IMR-90 (cell line): ENCODE measurements around the gene RNF166. TPM values are rescaled to one million over a fixed set of nuclear protein-coding genes. Genes with fewer than 3 reads are reported as not detected.

Experiments
- ATAC-seq: fragments of 200-7000 bp; cut with Tn5 transposase; 2 replicates; pipeline ENCODE4 v1.9.1; 2020; ENCODE audit warnings: low read depth, mild to moderate bottlenecking, moderate library complexity
- BruUV-seq: library from RNA; stranded (reverse); fragments of 400-500 nt; replicated peaks from 2 replicates; lab custom pipeline; 2021; lab: Mats Ljungman, UMichigan
- CTCF ChIA-PET: fragments of 300-600 bp; formaldehyde crosslinking; extraction: SDS; loops from one replicate; lab custom pipeline; 2021; ENCODE audit warnings: antibody characterized with exemption; lab: Yijun Ruan, JAX
- POLR2A ChIA-PET: fragments of 300-600 bp; sonication (Branson Sonifier 250); formaldehyde crosslinking; loops from one replicate; lab custom pipeline; 2022; ENCODE audit warnings: antibody characterized with exemption; ENCODE audit not compliant: unreplicated experiment; lab: Charles Lee
- DNase-seq: peaks from one replicate; pipeline ENCODE4 v3.0.0; 2013
- H2AFZ ChIP-seq: replicated peaks from 2 replicates; pipeline ENCODE3; 2013; ENCODE audit warnings: low read length, mild to moderate bottlenecking; ENCODE audit not compliant: poor library complexity
- H2AK5ac ChIP-seq: 2 replicates; pipeline ENCODE4 v1.6.1; 2013; ENCODE audit warnings: low read depth, low read length, inconsistent platforms
- H2AK9ac ChIP-seq: replicated peaks from 2 replicates; pipeline ENCODE3; 2013; ENCODE audit warnings: mild to moderate bottlenecking, low read depth, low read length, moderate library complexity; ENCODE audit not compliant: poor library complexity
- H2BK120ac ChIP-seq: 2 replicates; pipeline ENCODE4 v1.6.1; 2013; ENCODE audit warnings: low read depth, low read length, inconsistent platforms
- H2BK15ac ChIP-seq: 3 replicates; pipeline ENCODE4 v1.6.1; 2013; ENCODE audit warnings: low read depth, low read length, inconsistent platforms
- H2BK20ac ChIP-seq: 2 replicates; pipeline ENCODE4 v1.6.1; 2013; ENCODE audit warnings: low read depth, mild to moderate bottlenecking, inconsistent platforms, low read length, moderate library complexity
- H2BK5ac ChIP-seq: 2 replicates; pipeline ENCODE4 v1.6.1; 2013; ENCODE audit warnings: mild to moderate bottlenecking, low read depth, low read length, inconsistent platforms; ENCODE audit not compliant: poor library complexity, severe bottlenecking
- H3K14ac ChIP-seq: replicated peaks from 2 replicates; pipeline ENCODE4 v1.6.1; 2013; ENCODE audit warnings: low read depth, low read length, inconsistent platforms
- H3K18ac ChIP-seq: 2 replicates; pipeline ENCODE4 v1.6.1; 2013; ENCODE audit warnings: low read depth, low read length, control low read depth
- H3K23ac ChIP-seq: 2 replicates; pipeline ENCODE4 v1.6.1; 2013; ENCODE audit warnings: low read depth, low read length, inconsistent platforms
- H3K27ac ChIP-seq: 2 replicates; pipeline ENCODE4 v1.5.1; 2013; ENCODE audit warnings: mild to moderate bottlenecking, control low read depth, low read length; ENCODE audit not compliant: insufficient read depth
- H3K27me3 ChIP-seq: 2 replicates; pipeline ENCODE4 v1.6.1; 2013; ENCODE audit warnings: low read length; ENCODE audit not compliant: control insufficient read depth, insufficient read depth
- H3K36me3 ChIP-seq: 2 replicates; pipeline ENCODE4 v1.6.1; 2013; ENCODE audit warnings: low read length, mixed read lengths; ENCODE audit not compliant: control insufficient read depth, insufficient read depth
- H3K4ac ChIP-seq: 2 replicates; pipeline ENCODE4 v1.6.1; 2013; ENCODE audit warnings: low read depth, low read length, inconsistent platforms
- H3K4me1 ChIP-seq: 2 replicates; pipeline ENCODE4 v1.6.1; 2013; ENCODE audit warnings: low read length, mixed read lengths; ENCODE audit not compliant: control insufficient read depth, insufficient read depth
- H3K4me2 ChIP-seq: 2 replicates; pipeline ENCODE4 v1.6.1; 2013; ENCODE audit warnings: low read depth, mild to moderate bottlenecking, control low read depth, low read length, moderate library complexity
- H3K4me3 ChIP-seq: 2 replicates; pipeline ENCODE4 v1.5.1; 2013; ENCODE audit warnings: low read depth, mild to moderate bottlenecking, control low read depth, low read length, moderate library complexity; ENCODE audit not compliant: insufficient read depth
- H3K56ac ChIP-seq: 2 replicates; pipeline ENCODE4 v1.6.1; 2013; ENCODE audit warnings: low read length, inconsistent platforms; ENCODE audit not compliant: insufficient read depth; ENCODE audit errors: extremely low read depth
- H3K79me1 ChIP-seq, 2 experiments: 2 replicates each; pipeline ENCODE4 v1.6.1; 2013; ENCODE audit warnings: low read length in 2 of 2, inconsistent platforms in 1 of 2, low read depth in 1 of 2
- H3K9ac ChIP-seq: 2 replicates; pipeline ENCODE4 v1.6.1; 2013; ENCODE audit warnings: low read depth, low read length, control low read depth
- H3K9me1 ChIP-seq: 2 replicates; pipeline ENCODE4 v1.6.1; 2013; ENCODE audit warnings: low read length, inconsistent platforms; ENCODE audit not compliant: insufficient read depth
- H3K9me3 ChIP-seq: 2 replicates; pipeline ENCODE4 v1.6.1; 2013; ENCODE audit warnings: low read length; ENCODE audit not compliant: control insufficient read depth, insufficient read depth
- H4K20me1 ChIP-seq: 2 replicates; pipeline ENCODE4 v1.6.1; 2013; ENCODE audit warnings: low read length, inconsistent platforms; ENCODE audit not compliant: insufficient read depth
- H4K5ac ChIP-seq: 2 replicates; pipeline ENCODE4 v1.6.1; 2013; ENCODE audit warnings: mild to moderate bottlenecking, low read depth, low read length, control low read depth
- H4K8ac ChIP-seq, 2 experiments: 2 replicates each; pipeline ENCODE4 v1.6.1; 2013; ENCODE audit warnings: low read depth in 2 of 2, low read length in 2 of 2, control low read depth in 1 of 2, inconsistent platforms in 1 of 2
- H4K91ac ChIP-seq: 2 replicates; pipeline ENCODE4 v1.6.1; 2013; ENCODE audit warnings: low read depth, low read length, inconsistent platforms; ENCODE audit not compliant: insufficient read depth
- BHLHE40 ChIP-seq: fragments of 150-350 bp; IDR thresholded peaks from 2 replicates; pipeline ENCODE4 v1.6.1; 2016; ENCODE audit warnings: mild to moderate bottlenecking, low read depth, low read length
- CEBPB ChIP-seq: IDR thresholded peaks from 2 replicates; pipeline ENCODE4 v1.6.1; 2012; ENCODE audit warnings: low read depth, low read length, improper control_type of control experiment
- CHD1 ChIP-seq: IDR thresholded peaks from 2 replicates; pipeline ENCODE4 v1.6.1; 2012; ENCODE audit warnings: low read depth, low read length, improper control_type of control experiment
- CTCF ChIP-seq: conservative IDR thresholded peaks from 2 replicates; pipeline ENCODE4 v1.5.1; 2012; ENCODE audit warnings: mild to moderate bottlenecking, low read depth, low read length, improper control_type of control experiment
- ELK1 ChIP-seq: fragments of 150-350 bp; IDR thresholded peaks from 2 replicates; pipeline ENCODE4 v1.6.1; 2016; ENCODE audit warnings: low read depth, mild to moderate bottlenecking, low read length, moderate library complexity, borderline replicate concordance
- FOS ChIP-seq: fragments of 150-350 bp; IDR thresholded peaks from 2 replicates; pipeline ENCODE4 v1.6.1; 2016; ENCODE audit warnings: low read depth, low read length
- MAFK ChIP-seq: IDR thresholded peaks from 2 replicates; pipeline ENCODE4 v1.6.1; 2012; ENCODE audit warnings: low read depth, low read length, improper control_type of control experiment
- MAZ ChIP-seq: IDR thresholded peaks from 2 replicates; pipeline ENCODE4 v1.6.1; 2012; ENCODE audit warnings: low read depth, mild to moderate bottlenecking, low read length, improper control_type of control experiment, moderate library complexity, borderline replicate concordance
- NFE2L2 ChIP-seq: fragments of 150-350 bp; IDR thresholded peaks from 2 replicates; pipeline ENCODE4 v1.6.1; 2016; ENCODE audit warnings: low read depth, mild to moderate bottlenecking, low read length
- POLR2A ChIP-seq: IDR thresholded peaks from 2 replicates; pipeline ENCODE4 v1.6.1; 2012; ENCODE audit warnings: mild to moderate bottlenecking, low read depth, low read length
- RAD21 ChIP-seq: IDR thresholded peaks from 2 replicates; pipeline ENCODE4 v1.6.1; 2012; ENCODE audit warnings: low read length, improper control_type of control experiment
- RCOR1 ChIP-seq: IDR thresholded peaks from 2 replicates; pipeline ENCODE4 v1.6.1; 2012; ENCODE audit warnings: mild to moderate bottlenecking, low read length, improper control_type of control experiment; ENCODE audit not compliant: insufficient replicate concordance
- RFX5 ChIP-seq: IDR thresholded peaks from 2 replicates; pipeline ENCODE4 v1.8.0; 2012; ENCODE audit warnings: low read depth, mild to moderate bottlenecking, low read length, moderate library complexity
- SMC3 ChIP-seq: fragments of 150-350 bp; IDR thresholded peaks from 2 replicates; pipeline ENCODE4 v1.6.1; 2016; ENCODE audit warnings: low read depth, mild to moderate bottlenecking, antibody characterized with exemption, low read length, moderate library complexity
- USF2 ChIP-seq: fragments of 150-350 bp; IDR thresholded peaks from 2 replicates; pipeline ENCODE4 v1.6.1; 2017; ENCODE audit warnings: mild to moderate bottlenecking, antibody characterized with exemption, low read length, low read depth
- WGBS, 2 experiments: methylation state at CpG; one replicate each; pipeline versions ENCODE4 v1.1.5 to v1.1.7; 2013; ENCODE audit warnings: missing lambda C conversion rate in 2 of 2; ENCODE audit not compliant: insufficient read length in 1 of 2; ENCODE audit errors: extremely low coverage in 2 of 2; 5-methylcytosine and 5-hydroxymethylcytosine counted together
- dilution Hi-C: fragments of 300-500 bp; cut with HindIII; formaldehyde crosslinking; loops from one replicate; pipeline ENCODE4 v1.14.3; 2018; ENCODE audit warnings: low sequenced_read_pairs; ENCODE audit not compliant: unreplicated experiment
- in situ Hi-C: fragments of 300-500 bp; cut with MboI; formaldehyde crosslinking; loops from 3 replicates; pipeline ENCODE4 v1.14.3; 2019; ENCODE audit warnings: low sequenced_read_pairs, inconsistent platforms, mixed read lengths
- intact Hi-C: fragments of 100-400 bp; cut with micrococcal nuclease; formaldehyde crosslinking; loops from 2 replicates; pipeline ENCODE4 v1.10.0; 2022
- polyA plus RNA-seq, 3 experiments: library from polyadenylated mRNA; depleted of rRNA; stranded (reverse); fragments of >200 nt; gene quantifications; 2 replicates each; pipeline ENCODE4 v1.2.3, GENCODE V29; 2012; ENCODE audit warnings: low replicate concordance in 1 of 3
- total RNA-seq: library from RNA; depleted of rRNA; stranded (reverse); fragments of >200 nt; gene quantifications from 2 replicates; pipeline ENCODE4 v1.2.3, GENCODE V29; 2012

The RNF166 gene
- total and polyA plus RNA-seq, 2 of the 4 experiments (the other 2 are of a cell fraction) = 8.1 to 17.4 TPM

GRCh38 chr16:88725609-88726407, 19.6 kb upstream of the RNF166 start:
- Histone ChIP-seq H2AK9ac (no peak overlapping the region), H3K79me1 (peaks cover 0 to 18% of the 10 kb centered on the region in 2 experiments; a peak in 2 of 4 replicates), H2BK5ac (no peak overlapping the region), H3K27me3 (no peaks in the 10 kb centered on the region), H3K36me3 (peaks cover 79% of the 10 kb centered on the region), H4K5ac (no peak overlapping the region), H4K91ac (no peak overlapping the region), H3K4me2 (no peak overlapping the region), H3K9me1 (no peaks in the 10 kb centered on the region), H3K9ac (no peak overlapping the region), H3K4me3 (no peak overlapping the region), H4K8ac (no peak overlapping the region), H3K9me3 (no peaks in the 10 kb centered on the region), H2AK5ac (no peak overlapping the region), H2BK15ac (no peak overlapping the region), H3K18ac (no peak overlapping the region), H3K27ac (no peak overlapping the region), H2AFZ (peak overlapping the region; percentile 21), H4K20me1 (peaks cover 8% of the 10 kb centered on the region), H3K14ac (no peak overlapping the region), H2BK20ac (no peak overlapping the region), H3K23ac (no peak overlapping the region), H3K4me1 (no peaks in the 10 kb centered on the region), H3K4ac (no peak overlapping the region), H2BK120ac (no peak overlapping the region), H3K56ac (no peak overlapping the region)
- ChIA-PET POLR2A (no interaction called here), CTCF (interaction anchor here (0.8 kb wide), 1 partner anchor 12 kb away, joined by 3 read pairs; no protein-coding TSS in a partner anchor)
- no TSS peak for BruUV-seq
- DNase-seq = no peak
- in situ Hi-C loops = no loop called here
- WGBS, 2 experiments = 85% methylated on average over 10 of the region's 32 CpGs; no CpG with 5 or more reads in 1 of the 2 experiments
- dilution Hi-C loops = no loop called here
- no peak for ATAC-seq
- intact Hi-C loops = no loop called here
- TF ChIP-seq MAFK (no peak), MAZ (no peak), SMC3 (no peak), CHD1 (no peak), CTCF (no peak), ELK1 (no peak), NFE2L2 (no peak), BHLHE40 (no peak), RAD21 (no peak), POLR2A (no peak), FOS (no peak), USF2 (no peak), CEBPB (no peak), RCOR1 (no peak), RFX5 (no peak)
